Ureter (tissue), 1 donor: ENCODE measurements around the gene NELL1. TPM values are rescaled to one million over a fixed set of nuclear protein-coding genes. Genes with fewer than 3 reads are reported as not detected.
"Not testable (repeated sequence)": the region's sequence is repeated elsewhere in the genome, so short reads cannot be mapped to it uniquely, and the experiment has no call there.

ENCODE experiments used
- DNase-seq: peaks from one replicate; pipeline ENCODE4 v3.0.0-alpha.2; 2020; ENCODE audit warnings: low spot score
- total RNA-seq: library from RNA; stranded (reverse); gene quantifications from one replicate; pipeline ENCODE4 v1.2.4, GENCODE V29; 2023
- donor health status: DM: yes; HTN: yes; CAD: no.

Gene NELL1
- total RNA-seq, 1 donor from 2014 or later = not detected

- DNase-seq = no peak
Observed at GRCh38 chr11:20762980-20763379, 93.6 kb downstream of the NELL1 start.

GRCh38 chr11:20770414-20770946, 101.1 kb downstream of the NELL1 start:
- DNase-seq = no peak

- no peak for DNase-seq
Observed at GRCh38 chr11:20771026-20771425, 101.6 kb downstream of the NELL1 start.

GRCh38 chr11:20771681-20772080, 102.3 kb downstream of the NELL1 start:
- no peak for DNase-seq

- DNase-seq = no peak
Observed at GRCh38 chr11:20775331-20775730, 105.9 kb downstream of the NELL1 start.

- DNase-seq = no peak
Observed at GRCh38 chr11:20782775-20783174, 113.4 kb downstream of the NELL1 start.

GRCh38 chr11:20783220-20783619, 113.8 kb downstream of the NELL1 start:
- DNase-seq = no peak

GRCh38 chr11:20790622-20791021, 121.2 kb downstream of the NELL1 start:
- no peak for DNase-seq

- no peak for DNase-seq
Observed at GRCh38 chr11:20795005-20795404, 125.6 kb downstream of the NELL1 start.

GRCh38 chr11:20808328-20808727, 138.9 kb downstream of the NELL1 start:
- DNase-seq = no peak

- no peak for DNase-seq
Observed at GRCh38 chr11:20821046-20821445, 151.7 kb downstream of the NELL1 start.

- DNase-seq = no peak
Observed at GRCh38 chr11:20821470-20821869, 152.1 kb downstream of the NELL1 start.

GRCh38 chr11:20824773-20825172, 155.4 kb downstream of the NELL1 start:
- DNase-seq = no peak

GRCh38 chr11:20835561-20835960, 166.2 kb downstream of the NELL1 start:
- DNase-seq = no peak

- no peak for DNase-seq
Observed at GRCh38 chr11:20839231-20839630, 169.8 kb downstream of the NELL1 start.

GRCh38 chr11:20840341-20840740, 171.0 kb downstream of the NELL1 start:
- no peak for DNase-seq

- no peak for DNase-seq
Observed at GRCh38 chr11:20844216-20844615, 174.8 kb downstream of the NELL1 start.

GRCh38 chr11:20844630-20845029, 175.2 kb downstream of the NELL1 start:
- DNase-seq = no peak

GRCh38 chr11:20854215-20854955, 185.0 kb downstream of the NELL1 start:
- DNase-seq = no peak

- no peak for DNase-seq
Observed at GRCh38 chr11:20861322-20861721, 191.9 kb downstream of the NELL1 start.

- not testable (repeated sequence) for DNase-seq
Observed at GRCh38 chr11:20862263-20862662, 192.9 kb downstream of the NELL1 start.

GRCh38 chr11:20864628-20865027, 195.2 kb downstream of the NELL1 start:
- no peak for DNase-seq

GRCh38 chr11:20865161-20865560, 195.8 kb downstream of the NELL1 start:
- DNase-seq = no peak

GRCh38 chr11:20869123-20869522, 199.7 kb downstream of the NELL1 start:
- no peak for DNase-seq
